IPS DF 6.9 (cell line): ENCODE data around the gene HBB.

Experiments used
- DNase-seq: peaks from one replicate; pipeline ENCODE4 v3.0.0-alpha.2; 2013; ENCODE audit warnings: low read depth, low spot score
- H3K27ac ChIP-seq: one replicate; pipeline ENCODE4 v1.5.1; 2013; ENCODE audit warnings: low read length, control low read depth
- H3K27me3 ChIP-seq: 2 replicates; pipeline ENCODE4 v1.6.1; 2013; ENCODE audit warnings: mild to moderate bottlenecking, low read length; ENCODE audit not compliant: control insufficient read depth, insufficient read depth
- H3K36me3 ChIP-seq: 2 replicates; pipeline ENCODE4 v1.6.1; 2013; ENCODE audit warnings: low read length; ENCODE audit not compliant: control insufficient read depth, insufficient read depth
- H3K4me1 ChIP-seq: 2 replicates; pipeline ENCODE4 v1.6.1; 2013; ENCODE audit warnings: low read length; ENCODE audit not compliant: control insufficient read depth, insufficient read depth
- H3K4me3 ChIP-seq: 2 replicates; pipeline ENCODE4 v1.5.1; 2013; ENCODE audit warnings: mild to moderate bottlenecking, low read length
- H3K9me3 ChIP-seq: 2 replicates; pipeline ENCODE4 v1.6.1; 2013; ENCODE audit warnings: low read length, inconsistent platforms; ENCODE audit not compliant: control insufficient read depth, insufficient read depth
- WGBS: extraction: QIAGEN DNeasy Blood & Tissue Kit; methylation state at CpG from one replicate; pipeline ENCODE4 v1.1.7; 2013; ENCODE audit warnings: mixed read lengths, missing lambda C conversion rate; ENCODE audit not compliant: insufficient read length, insufficient coverage; 5-methylcytosine and 5-hydroxymethylcytosine counted together

Gene HBB

GRCh38 chr11:5196067-5196466 is 30.8 kb downstream of the HBB start:
- H3K4me1 ChIP-seq = no peaks in the 10 kb centered on the region
- no peaks in the 10 kb centered on the region for H3K27me3 ChIP-seq
- no peaks in the 10 kb centered on the region for H3K9me3 ChIP-seq
- no peaks in the 10 kb centered on the region for H3K36me3 ChIP-seq
- H3K4me3 ChIP-seq = no peak overlapping the region
- DNase-seq = no peak
- no CpG with 5 or more reads among the region's 5 CpGs for WGBS
- H3K27ac ChIP-seq = no peak overlapping the region

DNA sequence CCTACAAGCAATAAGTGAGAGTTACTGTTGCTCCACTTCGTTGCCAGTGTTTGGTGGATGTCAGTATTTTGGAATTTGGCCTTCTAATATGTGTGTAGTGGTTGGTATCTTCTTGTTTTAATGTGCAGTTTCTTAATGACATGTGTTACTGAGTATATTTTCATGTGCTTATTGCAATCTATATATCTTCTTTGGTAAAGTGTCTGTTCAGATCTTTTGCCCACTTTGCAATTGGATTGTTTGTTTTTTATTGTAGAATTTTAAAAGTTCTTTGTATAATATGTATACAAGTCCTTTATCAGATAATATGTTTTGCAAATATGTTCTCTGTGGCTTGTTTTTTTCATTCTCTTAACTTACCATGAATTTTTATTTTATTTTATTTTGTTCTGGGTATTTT is 34.1 kb downstream of the HBB start:
- H3K4me1 ChIP-seq = no peaks in the 10 kb centered on the region
- DNase-seq = no peak
- peaks cover 3% of the 10 kb centered on the region for H3K9me3 ChIP-seq
- H3K4me3 ChIP-seq = no peak overlapping the region
- H3K36me3 ChIP-seq = no peaks in the 10 kb centered on the region
- no peaks in the 10 kb centered on the region for H3K27me3 ChIP-seq
- H3K27ac ChIP-seq = no peak overlapping the region
- no CpG with 5 or more reads among the region's 1 CpG for WGBS

DNA sequence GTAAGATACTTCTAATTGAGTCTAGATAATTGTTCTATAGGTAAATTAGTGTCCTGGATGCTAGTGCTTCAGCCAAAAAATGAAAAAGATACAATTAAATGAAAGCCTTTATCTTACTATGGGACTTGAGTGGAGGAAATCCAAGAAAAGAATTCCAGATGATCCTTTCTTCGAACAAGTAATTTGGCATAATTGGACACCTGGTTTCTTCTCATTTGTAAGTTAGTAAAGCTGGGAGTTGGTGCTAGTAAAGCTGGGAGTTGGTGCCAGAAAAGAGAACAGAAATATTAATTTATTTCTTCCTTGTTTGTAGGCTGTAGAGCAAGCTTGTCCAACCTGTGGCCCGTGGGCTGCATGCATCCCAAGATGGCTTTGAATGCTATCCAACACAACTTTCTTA is 38.7 kb downstream of the HBB start:
- Histone ChIP-seq H3K9me3 (peaks cover 3% of the 10 kb centered on the region), H3K27me3 (no peaks in the 10 kb centered on the region), H3K36me3 (no peaks in the 10 kb centered on the region), H3K4me1 (no peaks in the 10 kb centered on the region), H3K27ac (no peak overlapping the region), H3K4me3 (no peak overlapping the region)
- DNase-seq = no peak
- no CpG with 5 or more reads among the region's 2 CpGs for WGBS

- DNase-seq = no peak
- Histone ChIP-seq H3K4me3 (no peak overlapping the region), H3K9me3 (no peaks in the 10 kb centered on the region), H3K4me1 (no peaks in the 10 kb centered on the region), H3K27ac (no peak overlapping the region), H3K36me3 (no peaks in the 10 kb centered on the region), H3K27me3 (no peaks in the 10 kb centered on the region)
- no CpG with 5 or more reads among the region's 10 CpGs for WGBS
These were observed 48.6 kb downstream of the HBB start for GRCh38 chr11:5178046-5178837.
